ENCODE results near the gene BCAN.

GRCh38 chr1:156658496-156658895 lies 16.6 kb downstream of the BCAN start:
- TF ChIP-seq CTCF (IDR thresholded peaks at IDR 0.05) (no peak), POLR2AphosphoS5 (IDR thresholded peaks at IDR 0.05; ENCODE audit: insufficient read depth in 1 of 2, low read depth in 1 of 2) (no peak)
